B cell (primary cell): ENCODE measurements around the gene SPP1.

ENCODE experiments used
- CTCF ChIP-seq: fragments of 200-600 bp; IDR thresholded peaks from one replicate; pipeline ENCODE4 v1.8.0; 2022; ENCODE audit warnings: antibody characterized with exemption, mild to moderate bottlenecking
- EZH2 ChIP-seq: IDR thresholded peaks from 2 replicates; pipeline ENCODE4 v1.6.1; 2012; ENCODE audit warnings: borderline replicate concordance, low read depth, mild to moderate bottlenecking, moderate library complexity, low read length; ENCODE audit not compliant: insufficient read depth, poor library complexity, severe bottlenecking

GRCh38 chr4:87944967-87945366, 30.5 kb upstream of the SPP1 start:
- TF ChIP-seq CTCF, result no peak
- TF ChIP-seq EZH2, result no peak
